ENCODE results near the gene WFDC5.

GRCh38 chr20:45077559-45077958, 37.4 kb downstream of the WFDC5 start:
- no peak for TF ChIP-seq CTCF (IDR thresholded peaks at IDR 0.05; ENCODE audit: insufficient read depth, low read length, poor library complexity, severe bottlenecking)
- no peak for TF ChIP-seq EZH2phosphoT487 (conservative IDR thresholded peaks at IDR 0.05; ENCODE audit: low read length)

Measured in SU-DHL-6 (cell line).